ENCODE measurements around the gene GRID1. TPM values are rescaled to one million over a fixed set of nuclear protein-coding genes. Genes with fewer than 3 reads are reported as not detected.

The GRID1 gene
- total and polyA plus RNA-seq, 9 of the 15 experiments (the other 6 are each of a cell fraction or from before 2014, with no cell fraction given): 0.01 to 7.2 (median 1.2) TPM

DNA sequence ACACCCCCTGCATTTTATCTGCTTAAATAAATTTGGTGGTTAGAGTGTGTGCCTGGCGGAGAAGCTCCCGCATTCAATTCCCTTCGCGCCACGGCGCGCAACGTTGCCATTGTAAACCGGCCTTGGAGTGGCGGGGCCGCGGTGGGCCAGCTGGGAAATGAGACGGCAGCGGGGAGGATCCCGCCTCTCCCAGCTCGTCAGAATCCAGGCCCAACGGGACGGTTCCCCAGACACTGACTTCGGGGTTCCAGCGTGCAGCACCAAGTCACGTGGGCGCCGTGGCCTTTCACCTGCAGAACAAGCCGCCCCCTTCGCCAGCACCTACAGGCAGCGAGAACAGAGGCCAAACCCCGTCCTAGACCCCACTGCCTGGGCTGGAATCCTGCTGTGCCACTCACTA lies 103.4 kb downstream of the GRID1 start:
- DNase-seq (ENCODE audit: extremely low read depth in 1 of 4, low spot score in 3 of 4) (no peak), FAIRE-seq (no peak), ATAC-seq (no peak)
- Histone ChIP-seq H3K9me1 (ENCODE audit: control insufficient read depth, insufficient read depth, low read length) (no peaks in the 10 kb centered on the region), H3K27me3 (ENCODE audit: control insufficient read depth in 2 of 2, insufficient read depth in 2 of 2, low read length in 2 of 2) (peaks cover 0 to 6% of the 10 kb centered on the region in 2 experiments; a peak in 1 of 5 replicates), H3K9ac (ENCODE audit: insufficient read depth in 1 of 2, low read depth in 2 of 2, low read length in 2 of 2) (no peak overlapping the region), H3K4me3 (no peak overlapping the region), H3K36me3 (ENCODE audit: control insufficient read depth, insufficient read depth, low read length) (no peaks in the 10 kb centered on the region), H3K4me1 (replicated peaks in 1 of 2; ENCODE audit: control insufficient read depth in 2 of 2, insufficient read depth in 2 of 2, low read length in 2 of 2) (peaks cover 0 to 4% of the 10 kb centered on the region in 2 experiments; a peak in 1 of 5 replicates), H2AFZ (ENCODE audit: low read depth, low read length) (no peak overlapping the region), H4K20me1 (replicated peaks; ENCODE audit: control insufficient read depth, insufficient read depth, low read length) (no peaks in the 10 kb centered on the region), H3K27ac (ENCODE audit: extremely low read depth, low read depth, low read length) (no peak overlapping the region), H3K4me2 (ENCODE audit: insufficient read depth, low read length) (no peak overlapping the region), H3K79me2 (ENCODE audit: control insufficient read depth, insufficient read depth, low read length) (no peaks in the 10 kb centered on the region), H3K9me3 (replicated peaks; ENCODE audit: control insufficient read depth, insufficient read depth, low read depth, low read length) (no peaks in the 10 kb centered on the region)
- WGBS (ENCODE audit: insufficient coverage, low coverage, missing lambda C conversion rate): 40% methylated on average over 18 of the region's 27 CpGs
- ChIA-PET POLR2A (no interaction called here), CTCF (ENCODE audit: low intra/inter-chr PET ratio) (no interaction called here)
- BruUV-seq (replicated peaks): no TSS peak
- intact Hi-C loops (cut with micrococcal nuclease) (no loop called here), in situ Hi-C loops (cut with MboI) (loop anchor here (10.0 kb wide), 1 partner anchor 112 kb away; no protein-coding TSS in a partner anchor)
- TF ChIP-seq ZNF174 (CRISPR knock-in tag; IDR thresholded peaks at IDR 0.05) (no peak), ZKSCAN1 (IDR thresholded peaks at IDR 0.05; ENCODE audit: low read depth, low read length) (no peak), PHB (CRISPR knock-in tag; IDR thresholded peaks at IDR 0.05) (no peak), KLF1 (tag; IDR thresholded peaks at IDR 0.05) (no peak)
- TF ChIP-seq, protein P1, sequence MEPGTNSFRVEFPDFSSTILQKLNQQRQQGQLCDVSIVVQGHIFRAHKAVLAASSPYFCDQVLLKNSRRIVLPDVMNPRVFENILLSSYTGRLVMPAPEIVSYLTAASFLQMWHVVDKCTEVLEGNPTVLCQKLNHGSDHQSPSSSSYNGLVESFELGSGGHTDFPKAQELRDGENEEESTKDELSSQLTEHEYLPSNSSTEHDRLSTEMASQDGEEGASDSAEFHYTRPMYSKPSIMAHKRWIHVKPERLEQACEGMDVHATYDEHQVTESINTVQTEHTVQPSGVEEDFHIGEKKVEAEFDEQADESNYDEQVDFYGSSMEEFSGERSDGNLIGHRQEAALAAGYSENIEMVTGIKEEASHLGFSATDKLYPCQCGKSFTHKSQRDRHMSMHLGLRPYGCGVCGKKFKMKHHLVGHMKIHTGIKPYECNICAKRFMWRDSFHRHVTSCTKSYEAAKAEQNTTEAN (CRISPR knock-in tag; IDR thresholded peaks at IDR 0.05): no peak
- TF ChIP-seq, protein P2, sequence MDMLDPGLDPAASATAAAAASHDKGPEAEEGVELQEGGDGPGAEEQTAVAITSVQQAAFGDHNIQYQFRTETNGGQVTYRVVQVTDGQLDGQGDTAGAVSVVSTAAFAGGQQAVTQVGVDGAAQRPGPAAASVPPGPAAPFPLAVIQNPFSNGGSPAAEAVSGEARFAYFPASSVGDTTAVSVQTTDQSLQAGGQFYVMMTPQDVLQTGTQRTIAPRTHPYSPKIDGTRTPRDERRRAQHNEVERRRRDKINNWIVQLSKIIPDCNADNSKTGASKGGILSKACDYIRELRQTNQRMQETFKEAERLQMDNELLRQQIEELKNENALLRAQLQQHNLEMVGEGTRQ (CRISPR knock-in tag; IDR thresholded peaks at IDR 0.05): peak; percentile 23; the same call in 1 of the 2 replicates
